ENCODE data around the gene NFATC2.

DNA sequence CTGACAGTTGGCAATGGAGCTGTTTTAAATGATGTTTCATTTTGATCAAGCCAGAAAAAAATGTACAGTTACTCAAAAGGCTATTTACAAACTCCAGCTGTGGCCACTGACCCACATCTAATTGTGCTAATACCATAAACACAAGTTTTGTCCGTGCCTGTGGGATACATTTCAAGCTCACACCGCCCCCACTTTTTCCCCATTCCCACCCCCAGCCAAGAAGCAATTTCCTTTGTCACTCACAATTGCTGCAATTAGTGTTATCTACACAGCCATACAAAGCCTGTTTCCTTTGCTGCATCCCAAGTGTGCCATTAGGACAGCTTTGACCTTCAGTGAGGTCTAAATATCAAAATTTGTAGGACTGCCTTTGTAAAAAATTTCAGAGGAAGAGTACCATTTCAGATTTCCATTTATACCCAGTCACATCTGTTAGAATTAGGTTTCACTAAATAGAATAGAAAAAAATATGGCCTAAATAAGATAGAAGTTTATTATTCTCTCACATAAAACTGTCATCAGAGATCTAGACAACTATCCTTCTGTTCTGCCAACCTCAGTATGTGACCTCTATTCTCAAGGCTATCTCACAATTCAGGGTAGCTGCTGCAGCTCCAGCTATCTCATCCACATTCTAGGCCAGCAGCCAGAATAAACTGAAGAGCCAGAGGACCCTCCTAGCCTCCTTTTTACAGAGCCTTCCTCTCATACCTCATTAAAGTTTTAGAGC lies 202.6 kb downstream of the NFATC2 start:
- TF ChIP-seq, protein P1, sequence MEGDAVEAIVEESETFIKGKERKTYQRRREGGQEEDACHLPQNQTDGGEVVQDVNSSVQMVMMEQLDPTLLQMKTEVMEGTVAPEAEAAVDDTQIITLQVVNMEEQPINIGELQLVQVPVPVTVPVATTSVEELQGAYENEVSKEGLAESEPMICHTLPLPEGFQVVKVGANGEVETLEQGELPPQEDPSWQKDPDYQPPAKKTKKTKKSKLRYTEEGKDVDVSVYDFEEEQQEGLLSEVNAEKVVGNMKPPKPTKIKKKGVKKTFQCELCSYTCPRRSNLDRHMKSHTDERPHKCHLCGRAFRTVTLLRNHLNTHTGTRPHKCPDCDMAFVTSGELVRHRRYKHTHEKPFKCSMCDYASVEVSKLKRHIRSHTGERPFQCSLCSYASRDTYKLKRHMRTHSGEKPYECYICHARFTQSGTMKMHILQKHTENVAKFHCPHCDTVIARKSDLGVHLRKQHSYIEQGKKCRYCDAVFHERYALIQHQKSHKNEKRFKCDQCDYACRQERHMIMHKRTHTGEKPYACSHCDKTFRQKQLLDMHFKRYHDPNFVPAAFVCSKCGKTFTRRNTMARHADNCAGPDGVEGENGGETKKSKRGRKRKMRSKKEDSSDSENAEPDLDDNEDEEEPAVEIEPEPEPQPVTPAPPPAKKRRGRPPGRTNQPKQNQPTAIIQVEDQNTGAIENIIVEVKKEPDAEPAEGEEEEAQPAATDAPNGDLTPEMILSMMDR (IDR thresholded peaks at IDR 0.05; ENCODE audit: poor library complexity): no peak
- TF ChIP-seq EZH2phosphoT487 (IDR thresholded peaks at IDR 0.05; ENCODE audit: low read depth, severe bottlenecking, unreplicated experiment) (no peak), EZH2 (IDR thresholded peaks at IDR 0.05; ENCODE audit: borderline replicate concordance) (no peak)
